Nephron progenitor cell (in vitro differentiated cells): Measurements from ENCODE around the gene TICAM1.

Experiments used
- DNase-seq: peaks from one replicate; pipeline ENCODE4 v3.0.0; 2021
- H3K27ac Mint-ChIP-seq: 2 replicates; pipeline ENCODE4 v1.8.0; 2021; ENCODE audit warnings: mild to moderate bottlenecking, moderate library complexity, mixed read lengths
- H3K27me3 Mint-ChIP-seq: 2 replicates; pipeline ENCODE4 v1.8.0; 2021; ENCODE audit warnings: mild to moderate bottlenecking, low read depth, mixed read lengths; ENCODE audit not compliant: poor library complexity
- H3K36me3 Mint-ChIP-seq: 2 replicates; pipeline ENCODE4 v1.8.0; 2021; ENCODE audit warnings: low read depth, mixed read lengths
- H3K4me1 Mint-ChIP-seq: 2 replicates; pipeline ENCODE4 v1.8.0; 2021; ENCODE audit warnings: mixed read lengths
- H3K4me3 Mint-ChIP-seq: 2 replicates; pipeline ENCODE4 v1.8.0; 2021; ENCODE audit warnings: mild to moderate bottlenecking, moderate library complexity, mixed read lengths
- H3K9me3 Mint-ChIP-seq: 2 replicates; pipeline ENCODE4 v1.8.0; 2021; ENCODE audit warnings: mild to moderate bottlenecking, moderate library complexity, mixed read lengths
- CTCF ChIP-seq: fragments of 200-600 bp; sonication (generic); IDR thresholded peaks from 2 replicates; pipeline ENCODE4 v1.5.0; 2021; ENCODE audit warnings: antibody characterized with exemption

Gene TICAM1

DNA sequence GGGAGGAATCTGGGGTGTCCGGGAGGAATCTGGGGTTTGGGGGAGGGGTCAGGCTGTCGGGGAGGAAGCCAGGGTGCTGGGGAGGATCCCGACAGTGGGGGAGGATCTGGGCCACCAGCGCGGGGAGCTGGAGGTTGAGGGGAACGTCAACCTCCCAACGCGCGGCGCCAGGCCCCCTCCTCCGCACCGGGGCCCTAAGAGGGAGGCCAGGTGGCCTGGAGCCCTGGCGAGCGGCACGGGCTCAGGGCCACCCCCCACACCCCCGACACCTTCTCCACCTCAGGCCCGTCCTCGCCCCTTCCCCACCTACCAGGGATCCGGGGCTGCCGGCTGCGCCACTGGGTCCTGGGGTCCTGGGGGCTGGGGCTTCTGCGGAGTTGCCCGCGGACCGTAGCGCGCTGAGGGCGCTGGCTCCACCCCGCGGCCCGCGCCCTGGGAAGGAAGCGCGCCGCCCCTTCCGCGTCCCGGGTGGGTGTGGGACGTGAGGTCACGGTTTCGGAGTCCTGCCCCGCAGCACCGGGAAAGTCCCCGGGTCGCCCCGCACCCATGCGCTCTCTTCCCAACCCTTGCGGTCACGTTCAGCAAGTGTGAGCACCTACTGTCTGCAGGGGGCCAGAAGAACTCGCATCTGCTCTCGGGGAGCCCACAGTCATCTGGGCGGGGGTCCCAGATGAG is at the start of gene TICAM1:
TICAM1 (minus strand) TSS at position 409 of the 675 bp plus-strand sequence. CDS start 13,335 bp downstream, outside the sequence.
- DNase-seq: peak; percentile 40
- Mint-ChIP-seq H3K36me3 (peaks cover 2% of the 10 kb centered on the region), H3K27me3 (peaks cover 60% of the 10 kb centered on the region), H3K4me3 (peak within 1 kb of the TSS; percentile 75), H3K4me1 (peaks cover 14% of the 10 kb centered on the region), H3K9me3 (peaks cover 10% of the 10 kb centered on the region), H3K27ac (peak within 1 kb of the TSS; percentile 70)
- TF ChIP-seq CTCF: no peak

DNA sequence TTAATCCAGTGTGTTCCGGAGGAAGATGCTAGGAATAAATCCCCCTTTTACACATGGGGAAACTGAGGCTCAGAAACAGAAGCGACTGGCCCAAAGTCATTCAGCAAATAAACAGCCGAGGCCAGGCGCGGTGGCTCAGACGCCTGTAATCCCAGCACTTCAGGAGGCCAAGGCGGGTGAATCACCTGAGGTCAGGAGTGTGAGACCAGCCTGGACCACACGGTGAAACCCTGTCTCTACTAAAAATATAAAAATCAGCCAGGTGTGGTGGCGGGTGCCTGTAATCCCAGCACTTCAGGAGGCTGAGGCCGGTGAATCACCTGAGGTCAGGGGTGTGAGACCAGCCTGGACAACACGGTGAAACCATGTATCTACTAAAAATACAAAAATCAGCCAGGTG is 47.5 kb upstream of the TICAM1 start:
- no peak for DNase-seq
- H3K4me1 Mint-ChIP-seq: peaks cover 8% of the 10 kb centered on the region
- H3K27ac Mint-ChIP-seq: no peak overlapping the region
- H3K9me3 Mint-ChIP-seq: no peaks in the 10 kb centered on the region
- H3K4me3 Mint-ChIP-seq: no peak overlapping the region
- H3K27me3 Mint-ChIP-seq: peaks cover 2% of the 10 kb centered on the region
- TF ChIP-seq CTCF: no peak
- H3K36me3 Mint-ChIP-seq: no peaks in the 10 kb centered on the region

- no peak overlapping the region for H3K4me3 Mint-ChIP-seq
- no peaks in the 10 kb centered on the region for H3K36me3 Mint-ChIP-seq
- no peak overlapping the region for H3K27ac Mint-ChIP-seq
- H3K9me3 Mint-ChIP-seq: no peaks in the 10 kb centered on the region
- H3K4me1 Mint-ChIP-seq: peaks cover 13% of the 10 kb centered on the region
- TF ChIP-seq CTCF: no peak
- H3K27me3 Mint-ChIP-seq: peaks cover 7% of the 10 kb centered on the region
- peak; percentile 33 for DNase-seq
Observed at GRCh38 chr19:4878491-4878968, 47.0 kb upstream of the TICAM1 start.

DNA sequence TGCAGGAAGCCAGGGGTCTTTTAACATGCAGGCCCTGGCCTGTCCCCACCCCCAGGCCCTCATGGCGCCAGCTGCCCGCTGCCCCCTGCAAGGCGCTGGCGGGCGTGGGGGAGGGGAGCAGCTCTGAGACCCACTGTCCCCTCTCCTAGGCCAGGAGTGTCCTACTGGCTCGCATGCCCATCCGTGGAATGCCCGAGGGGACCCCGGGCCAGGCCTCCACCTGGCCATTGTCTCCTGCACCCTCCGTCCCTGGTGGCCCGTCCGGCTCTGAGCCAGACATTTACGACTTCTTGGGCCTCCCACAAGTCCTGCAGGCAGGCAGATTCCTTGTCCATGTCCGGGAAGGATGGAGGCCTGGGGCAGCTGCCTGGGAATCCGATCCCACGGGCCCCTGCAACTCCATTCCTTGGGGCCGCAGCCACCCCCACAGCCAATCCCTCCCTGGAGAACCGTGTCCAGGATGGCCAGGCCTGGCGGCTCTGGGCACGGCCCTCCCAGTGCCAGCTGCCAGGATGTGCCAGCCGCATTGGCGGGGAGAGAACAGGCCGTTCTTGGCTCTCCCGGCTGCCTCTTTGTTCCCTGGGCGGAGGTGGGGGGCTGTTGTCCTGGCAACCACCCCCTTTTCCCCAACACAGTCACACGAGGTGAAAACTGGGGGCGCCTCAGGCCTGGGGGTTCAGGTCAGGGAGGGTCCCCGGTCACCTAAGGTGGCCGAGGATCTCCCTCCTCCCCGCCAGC is 46.4 kb upstream of the TICAM1 start:
- Mint-ChIP-seq H3K4me3 (no peak overlapping the region), H3K9me3 (no peaks in the 10 kb centered on the region), H3K36me3 (no peaks in the 10 kb centered on the region), H3K27me3 (peaks cover 9% of the 10 kb centered on the region), H3K4me1 (peaks cover 14% of the 10 kb centered on the region), H3K27ac (no peak overlapping the region)
- TF ChIP-seq CTCF: no peak
- peak; percentile 38 for DNase-seq

- no peak for TF ChIP-seq CTCF
Observed at GRCh38 chr19:4873930-4874329, 42.4 kb upstream of the TICAM1 start.

More at GRCh38 chr19:4873930-4874329, 42.4 kb upstream of the TICAM1 start:
- H3K9me3 Mint-ChIP-seq: no peaks in the 10 kb centered on the region
- H3K36me3 Mint-ChIP-seq: no peaks in the 10 kb centered on the region
- H3K4me1 Mint-ChIP-seq: peaks cover 30% of the 10 kb centered on the region
- DNase-seq: no peak
- no peak overlapping the region for H3K27ac Mint-ChIP-seq
- H3K4me3 Mint-ChIP-seq: no peak overlapping the region
- H3K27me3 Mint-ChIP-seq: peaks cover 14% of the 10 kb centered on the region
